Right renal cortex interstitium (tissue), 3 donors: ENCODE results near the gene WDFY3. TPM values are rescaled to one million over a fixed set of nuclear protein-coding genes. Genes with fewer than 3 reads are reported as not detected.
A peak's percentile ranks its signal among the peaks of the same experiment; 100 is the strongest.
"Not testable (repeated sequence)": the region's sequence is repeated elsewhere in the genome, so short reads cannot be mapped to it uniquely, and the experiment has no call there.

Experiments
- DNase-seq, 3 donors: peaks; one replicate each; pipeline ENCODE4 v3.0.0-alpha.2; 2013; ENCODE audit warnings: low read depth in 3 of 3, low spot score in 2 of 3
- polyA plus RNA-seq, 3 donors: library from polyadenylated mRNA; unstranded; fragments of 120-200 nt; gene quantifications; one replicate each; pipeline ENCODE4 v1.2.1, GENCODE V29; 2013; ENCODE audit not compliant: insufficient read length in 3 of 3

WDFY3 gene
- polyA plus RNA-seq, 3 donors = 49.5 to 54.0 (median 53.5) TPM

GRCh38 chr4:84681486-84682274, 284.8 kb downstream of the WDFY3 start:
- DNase-seq = no peak

GRCh38 chr4:84680956-84681355, 285.5 kb downstream of the WDFY3 start:
- no peak for DNase-seq

DNA sequence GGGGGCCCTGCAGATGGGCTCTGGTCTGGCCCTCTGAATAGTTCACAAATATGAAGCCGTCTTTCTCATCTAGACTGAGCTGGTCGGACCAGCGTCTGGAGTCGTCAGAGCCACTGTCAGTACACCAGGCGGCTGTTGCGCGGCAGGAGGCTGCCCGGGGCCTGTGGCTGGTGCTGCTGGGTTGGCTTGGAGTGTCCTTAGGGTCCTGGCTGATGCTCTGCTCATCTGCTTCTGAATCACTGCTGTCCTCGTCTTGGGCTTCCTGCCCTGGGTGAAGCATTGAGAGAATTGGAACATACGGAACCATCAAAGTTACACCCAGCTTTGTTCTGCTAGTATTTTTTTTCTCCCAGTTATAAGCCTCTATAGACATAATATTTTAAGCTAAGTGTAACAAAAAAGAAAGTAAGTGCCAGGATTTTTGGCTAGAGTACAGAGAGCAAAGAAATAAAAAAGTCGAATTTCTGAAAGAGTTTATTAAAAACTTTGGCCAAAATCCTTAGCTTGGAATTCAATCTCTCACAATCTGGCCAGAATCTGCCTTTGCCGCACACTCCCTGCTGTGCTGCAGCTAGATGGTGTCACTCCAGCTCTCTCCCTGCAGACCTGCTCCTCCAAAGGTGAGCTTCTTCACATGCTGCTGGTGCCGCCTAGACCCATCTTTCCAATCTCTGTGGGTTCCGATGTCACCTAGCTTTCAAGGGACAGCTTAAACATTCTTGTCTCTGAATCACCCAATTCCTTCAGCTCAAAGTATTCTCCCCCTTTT, 287.3 kb downstream of the WDFY3 start:
- DNase-seq = no peak

DNA sequence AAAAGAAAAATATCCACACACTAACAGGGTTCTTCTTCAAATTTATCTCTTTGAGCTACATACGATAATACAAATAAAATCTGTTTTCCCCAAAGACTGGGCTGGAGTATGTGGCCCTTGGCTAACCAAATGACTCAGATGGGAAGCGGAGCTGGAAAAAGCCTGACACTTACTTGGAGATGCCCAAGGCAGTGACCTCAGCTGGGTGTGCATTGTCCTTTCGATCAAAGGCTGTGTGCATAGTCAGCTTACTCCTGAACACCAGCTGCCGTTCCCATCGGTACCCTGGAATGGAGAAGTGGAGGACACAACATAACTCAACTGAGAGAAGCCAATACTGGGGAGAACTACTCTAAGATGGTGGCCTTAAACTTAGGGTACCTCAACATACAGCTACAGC, 288.5 kb downstream of the WDFY3 start:
- no peak for DNase-seq

DNA sequence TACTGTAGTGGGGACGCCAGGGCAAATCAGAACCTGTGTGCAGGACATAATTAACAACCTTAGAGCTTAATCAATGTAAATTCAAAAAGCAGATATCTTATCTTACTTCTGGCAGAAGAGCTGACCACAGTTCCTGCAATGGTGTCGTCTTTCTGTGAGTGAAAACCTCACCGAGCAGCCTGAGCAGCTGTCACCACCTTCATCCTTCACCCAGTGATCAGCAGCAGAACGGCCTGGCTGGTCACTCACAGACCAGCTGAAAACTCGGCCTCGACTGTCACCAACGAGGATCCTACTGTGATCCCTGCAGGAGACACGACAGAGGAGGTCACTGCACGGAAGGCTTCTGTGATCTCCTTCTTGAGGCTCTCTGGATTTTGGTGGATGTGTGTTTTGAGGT, 289.4 kb downstream of the WDFY3 start:
- no peak for DNase-seq

DNA sequence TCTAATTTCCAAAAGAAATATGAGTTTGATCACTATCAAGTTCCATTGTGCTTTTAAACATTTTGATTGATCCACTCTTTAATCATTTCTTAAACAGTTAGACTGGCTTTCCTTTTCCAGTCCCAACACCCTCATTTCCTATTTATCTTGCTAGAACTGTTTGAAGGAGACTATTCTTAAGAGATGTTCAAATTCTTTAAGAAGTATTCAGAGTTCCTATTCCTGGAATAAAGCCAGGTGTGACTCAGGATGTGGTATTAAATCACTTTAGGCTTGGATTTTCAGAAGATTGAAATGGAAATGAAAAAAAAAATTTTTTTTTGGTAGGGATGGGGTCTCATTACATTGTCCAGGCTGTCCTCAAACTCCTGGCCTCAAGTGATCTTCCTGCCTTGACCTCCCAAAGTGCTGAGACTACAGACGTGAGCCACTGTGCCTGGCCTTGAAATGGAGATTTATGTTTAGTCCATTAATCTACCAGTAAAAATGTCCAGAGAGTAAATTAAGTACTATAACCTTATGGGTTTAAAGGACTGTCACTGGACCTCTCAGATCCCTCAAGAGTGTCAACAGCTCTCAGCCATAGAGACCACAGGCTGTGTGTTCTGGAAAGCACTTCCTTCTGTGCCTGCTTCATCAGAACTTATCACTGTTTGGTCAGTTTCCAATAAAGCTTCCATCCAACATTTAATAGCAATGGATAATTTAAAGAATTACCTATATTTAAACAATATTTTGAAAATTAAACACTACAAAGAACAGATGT, 292.8 kb downstream of the WDFY3 start:
- DNase-seq = peak in 1 of 3 donors; percentile 6

- DNase-seq = no peak
Measured at GRCh38 chr4:84672177-84672576, 294.3 kb downstream of the WDFY3 start.

GRCh38 chr4:84669201-84669600, 297.3 kb downstream of the WDFY3 start:
- no peak for DNase-seq

DNA sequence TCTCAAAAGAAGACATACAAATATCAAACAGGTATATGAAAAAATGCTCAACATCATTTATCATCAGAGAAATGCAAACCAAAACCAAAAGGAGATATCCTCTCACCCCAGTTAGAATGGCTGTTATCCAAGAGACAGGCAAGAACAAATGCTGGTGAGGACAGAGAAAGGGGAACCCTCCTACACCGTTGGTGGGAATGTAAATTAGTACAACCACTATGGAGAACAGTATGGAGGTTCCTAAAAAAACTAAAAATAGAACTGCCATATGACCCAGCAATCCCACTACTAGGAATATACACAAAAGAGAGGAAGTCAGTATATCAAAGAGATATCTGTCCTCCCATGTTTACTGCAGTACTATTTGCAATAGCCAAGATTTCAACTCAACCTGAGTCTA, 300.1 kb downstream of the WDFY3 start:
- DNase-seq = no peak

DNA sequence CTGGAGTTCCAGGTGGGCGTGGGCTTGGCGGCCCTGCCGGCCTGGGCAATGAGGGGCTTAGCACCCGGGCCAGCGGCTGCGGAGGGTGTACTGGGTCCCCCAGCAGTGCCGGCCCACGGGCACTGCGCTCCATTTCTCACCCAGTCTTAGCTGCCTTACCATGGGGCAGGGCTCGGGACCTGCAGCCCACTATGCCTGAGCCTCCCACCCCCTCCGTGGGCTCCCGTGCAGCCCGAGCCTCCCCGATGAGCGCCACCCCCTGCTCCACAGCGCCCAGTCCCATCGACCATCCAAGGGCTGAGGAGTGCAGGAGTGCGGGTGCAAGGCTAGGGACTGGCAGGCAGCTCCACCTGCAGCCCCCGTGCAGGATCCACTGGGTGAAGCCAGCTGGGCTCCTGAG, 301.7 kb downstream of the WDFY3 start:
- not testable (repeated sequence) for DNase-seq

GRCh38 chr4:84661191-84661939, 305.1 kb downstream of the WDFY3 start:
- no peak for DNase-seq

DNA sequence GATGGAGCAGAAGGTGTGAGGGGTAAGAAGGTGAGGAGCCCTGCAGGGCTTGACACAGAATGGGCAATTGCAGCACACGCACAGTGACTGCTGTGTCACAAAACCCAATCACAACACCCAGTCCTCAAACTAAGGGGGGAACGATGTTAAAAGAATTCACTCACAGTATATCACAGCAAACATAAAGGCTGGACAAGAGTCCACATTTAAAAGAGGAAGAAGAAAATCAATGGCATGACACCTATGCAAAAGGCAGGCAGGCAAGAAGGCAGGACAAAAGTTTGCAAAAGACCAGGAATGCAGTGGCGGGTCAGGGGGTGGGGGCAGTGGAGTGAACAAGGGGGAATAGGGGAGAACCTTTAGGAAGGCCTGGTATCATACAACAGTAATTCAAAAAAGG, 305.9 kb downstream of the WDFY3 start:
- DNase-seq = no peak

DNA sequence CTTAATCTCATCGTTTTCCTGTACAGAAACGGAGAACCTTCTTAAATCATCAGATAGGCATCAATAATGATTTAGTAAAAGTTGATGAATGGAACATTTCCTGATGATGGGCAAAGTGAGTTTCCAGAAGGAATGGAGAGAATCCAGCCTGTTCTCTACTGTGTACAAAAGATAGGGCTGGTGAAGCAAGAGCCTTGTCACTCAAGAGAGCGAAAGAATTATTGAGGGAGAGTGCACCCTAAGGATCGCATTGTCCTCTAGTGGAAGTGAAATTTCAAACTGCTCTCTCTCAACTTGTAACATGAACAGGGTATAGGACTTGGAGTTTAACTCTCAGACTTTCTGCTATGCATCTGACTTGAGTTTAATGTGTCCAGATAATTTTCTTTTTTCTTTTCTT, 314.0 kb downstream of the WDFY3 start:
- DNase-seq = no peak

GRCh38 chr4:84651499-84651898, 315.0 kb downstream of the WDFY3 start:
- DNase-seq = no peak

GRCh38 chr4:84648863-84649647, 317.4 kb downstream of the WDFY3 start:
- DNase-seq = no peak

GRCh38 chr4:84648178-84648577, 318.3 kb downstream of the WDFY3 start:
- DNase-seq = no peak

DNA sequence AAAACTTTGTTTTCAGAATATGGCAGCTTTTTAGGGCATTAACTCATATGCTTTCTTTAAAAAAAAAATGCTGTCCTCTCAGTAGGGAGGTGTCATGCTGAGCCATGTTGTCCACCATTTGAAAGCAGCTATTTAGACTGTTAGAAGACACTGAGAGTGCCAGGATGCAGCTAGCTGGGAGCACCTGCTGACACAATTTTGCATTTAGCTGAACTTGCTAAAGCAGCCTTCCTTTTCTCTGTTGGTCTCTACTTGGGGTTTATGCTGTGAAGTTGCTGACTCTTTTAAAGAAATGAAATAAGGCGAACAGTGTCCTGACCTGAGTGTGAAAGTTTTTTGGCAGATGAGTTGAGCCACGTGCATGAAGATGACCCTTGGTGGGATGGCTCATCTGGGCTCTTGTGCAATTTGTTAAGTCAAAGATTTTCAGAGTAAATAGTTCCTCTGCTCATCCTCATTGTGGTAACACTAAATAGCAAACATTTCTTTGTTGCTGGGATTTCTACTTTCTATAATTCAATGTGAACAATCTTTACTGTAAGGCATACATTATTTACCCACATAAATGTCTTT, 319.1 kb downstream of the WDFY3 start:
- DNase-seq = no peak

DNA sequence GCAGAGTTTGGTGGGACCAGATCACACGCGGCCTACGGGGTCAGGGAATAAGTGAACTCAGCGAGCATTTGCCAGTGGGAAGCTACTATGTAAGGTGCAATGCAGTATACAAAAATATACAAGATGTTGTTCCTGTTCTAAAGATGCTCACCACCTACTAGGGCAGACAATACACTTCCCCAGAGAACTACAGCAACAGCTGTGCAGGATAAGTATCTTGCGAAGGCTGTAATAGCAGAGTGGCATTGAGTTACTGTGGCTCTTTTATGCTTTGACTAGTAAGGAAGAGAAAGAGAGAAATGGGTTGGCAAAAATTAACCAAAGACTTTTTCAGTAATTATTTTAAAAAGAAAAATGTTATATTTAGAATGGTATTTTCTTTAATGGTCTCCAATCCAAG, 322.4 kb downstream of the WDFY3 start:
- DNase-seq = no peak

DNA sequence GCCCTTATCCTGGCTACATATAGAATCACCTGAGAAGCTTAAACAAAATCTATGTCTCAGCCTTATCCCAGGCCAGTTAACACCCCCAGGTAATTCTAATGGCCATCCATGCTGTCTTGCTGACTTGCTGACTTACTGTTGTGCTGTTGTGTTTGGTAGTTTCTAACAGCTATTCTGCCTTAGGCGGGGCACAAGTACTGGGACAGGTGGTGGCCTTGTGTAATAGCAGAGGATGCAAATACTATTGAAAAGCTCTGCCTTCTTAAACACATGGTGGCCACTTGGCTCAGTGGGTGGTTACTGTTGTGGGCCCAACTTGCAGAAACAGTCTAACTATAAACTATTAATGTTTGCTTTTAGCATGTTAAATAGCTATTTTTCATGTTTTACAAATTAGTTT, 327.3 kb downstream of the WDFY3 start:
- DNase-seq = no peak

GRCh38 chr4:84638092-84638491, 328.4 kb downstream of the WDFY3 start:
- no peak for DNase-seq
